H9 (cell line): ENCODE data around the gene PHOSPHO1. TPM values are rescaled to one million over a fixed set of nuclear protein-coding genes. Genes with fewer than 3 reads are reported as not detected.
"Not testable (repeated sequence)": the region's sequence is repeated elsewhere in the genome, so short reads cannot be mapped to it uniquely, and the experiment has no call there.

Experiments
- DNase-seq: peaks from one replicate; pipeline ENCODE4 v3.0.0-alpha.2; 2017
- H2AFZ ChIP-seq: one replicate; pipeline ENCODE4 v1.6.1; 2013; ENCODE audit warnings: mild to moderate bottlenecking, low read length, control low read depth, moderate library complexity
- H2AK5ac ChIP-seq: 2 replicates; pipeline ENCODE4 v1.6.1; 2013; ENCODE audit warnings: low read length, control low read depth, mixed read lengths; ENCODE audit not compliant: insufficient read length
- H2BK120ac ChIP-seq: one replicate; pipeline ENCODE4 v1.6.1; 2013; ENCODE audit warnings: low read depth, mild to moderate bottlenecking, low read length, control low read depth, inconsistent platforms; ENCODE audit not compliant: poor library complexity, severe bottlenecking
- H2BK12ac ChIP-seq: 2 replicates; pipeline ENCODE4 v1.6.1; 2013; ENCODE audit warnings: low read length, control low read depth, mixed read lengths, low read depth; ENCODE audit not compliant: insufficient read length
- H2BK15ac ChIP-seq: 2 replicates; pipeline ENCODE4 v1.6.1; 2013; ENCODE audit warnings: low read depth, low read length, control low read depth
- H2BK20ac ChIP-seq: one replicate; pipeline ENCODE4 v1.6.1; 2013; ENCODE audit warnings: low read depth, mild to moderate bottlenecking, low read length, control low read depth, inconsistent platforms; ENCODE audit not compliant: poor library complexity, severe bottlenecking
- H2BK5ac ChIP-seq: 2 replicates; pipeline ENCODE4 v1.6.1; 2013; ENCODE audit warnings: low read length, control low read depth, mixed read lengths; ENCODE audit not compliant: insufficient read length
- H3K14ac ChIP-seq: 2 replicates; pipeline ENCODE4 v1.6.1; 2013; ENCODE audit warnings: low read length, control low read depth; ENCODE audit not compliant: insufficient read depth
- H3K18ac ChIP-seq: 2 replicates; pipeline ENCODE4 v1.6.1; 2013; ENCODE audit warnings: low read depth, mild to moderate bottlenecking, mixed read lengths, low read length, control low read depth; ENCODE audit not compliant: insufficient read length
- H3K23ac ChIP-seq: 2 replicates; pipeline ENCODE4 v1.6.1; 2013; ENCODE audit warnings: low read length, control low read depth, mixed read lengths, low read depth; ENCODE audit not compliant: insufficient read length
- H3K23me2 ChIP-seq: 2 replicates; pipeline ENCODE4 v1.6.1; 2013; ENCODE audit warnings: low read depth, mild to moderate bottlenecking, mixed read lengths, low read length, control low read depth; ENCODE audit not compliant: insufficient read length, poor library complexity, severe bottlenecking
- H3K27ac ChIP-seq: 2 replicates; pipeline ENCODE4 v1.5.1; 2013; ENCODE audit warnings: low read length, control low read depth, mixed read lengths, low read depth; ENCODE audit not compliant: insufficient read length
- H3K27me3 ChIP-seq: 2 replicates; pipeline ENCODE4 v1.6.1; 2013; ENCODE audit warnings: low read length, control low read depth, inconsistent platforms; ENCODE audit not compliant: insufficient read depth
- H3K4ac ChIP-seq: 2 replicates; pipeline ENCODE4 v1.6.1; 2013; ENCODE audit warnings: low read depth, mild to moderate bottlenecking, control low read depth, inconsistent platforms, low read length, moderate library complexity
- H3K4me1 ChIP-seq: 2 replicates; pipeline ENCODE4 v1.6.1; 2013; ENCODE audit warnings: low read length, control low read depth, inconsistent platforms; ENCODE audit not compliant: insufficient read depth
- H3K4me2 ChIP-seq: 2 replicates; pipeline ENCODE4 v1.6.1; 2013; ENCODE audit warnings: low read length, control low read depth, mixed read lengths; ENCODE audit not compliant: insufficient read length, insufficient read depth
- H3K56ac ChIP-seq: 2 replicates; pipeline ENCODE4 v1.6.1; 2013; ENCODE audit warnings: low read depth, mild to moderate bottlenecking, mixed read lengths, low read length, control low read depth; ENCODE audit not compliant: insufficient read length
- H3K79me1 ChIP-seq: 2 replicates; pipeline ENCODE4 v1.6.1; 2013; ENCODE audit warnings: low read depth, mild to moderate bottlenecking, moderate library complexity, low read length, control low read depth, inconsistent platforms; ENCODE audit not compliant: insufficient read depth, poor library complexity, severe bottlenecking
- H3K79me2 ChIP-seq: 2 replicates; pipeline ENCODE4 v1.6.1; 2013; ENCODE audit warnings: low read length, control low read depth, inconsistent platforms; ENCODE audit not compliant: insufficient read depth
- H3K9ac ChIP-seq: 2 replicates; pipeline ENCODE4 v1.6.1; 2013; ENCODE audit warnings: low read length, control low read depth, mixed read lengths; ENCODE audit not compliant: insufficient read length; ENCODE audit errors: extremely low read depth
- H3K9me3 ChIP-seq: one replicate; pipeline ENCODE4 v1.6.1; 2013; ENCODE audit warnings: low read depth, low read length, inconsistent platforms; ENCODE audit not compliant: control insufficient read depth
- H3T11ph ChIP-seq: one replicate; pipeline ENCODE4 v1.6.1; 2013; ENCODE audit warnings: mild to moderate bottlenecking, low read length, control low read depth, inconsistent platforms
- H4K20me1 ChIP-seq: one replicate; pipeline ENCODE4 v1.6.1; 2013; ENCODE audit not compliant: control insufficient read depth, insufficient read length, insufficient read depth
- H4K5ac ChIP-seq: 2 replicates; pipeline ENCODE4 v1.6.1; 2013; ENCODE audit warnings: low read depth, mild to moderate bottlenecking, mixed read lengths, low read length, control low read depth; ENCODE audit not compliant: insufficient read length
- H4K8ac ChIP-seq: replicated peaks from 2 replicates; pipeline ENCODE4 v1.6.1; 2013; ENCODE audit warnings: low read length, control low read depth, mixed read lengths, low read depth; ENCODE audit not compliant: insufficient read length
- H4K91ac ChIP-seq: 2 replicates; pipeline ENCODE4 v1.6.1; 2013; ENCODE audit warnings: low read depth, mild to moderate bottlenecking, moderate library complexity, mixed read lengths, low read length, control low read depth; ENCODE audit not compliant: insufficient read length
- H3K27ac Mint-ChIP-seq, 3 experiments: 2 replicates in 2 of 3; 3 replicates in 1 of 3; pipeline ENCODE4 v1.8.0; 2020 to 2021; ENCODE audit warnings: mixed read lengths in 3 of 3, mild to moderate bottlenecking in 1 of 3, moderate library complexity in 1 of 3
- H3K27me3 Mint-ChIP-seq: 2 replicates; pipeline ENCODE4 v1.8.0; 2021; ENCODE audit warnings: low read depth, mild to moderate bottlenecking, moderate library complexity, mixed read lengths
- H3K36me3 Mint-ChIP-seq, 3 experiments: 2 replicates in 2 of 3; 3 replicates in 1 of 3; pipeline ENCODE4 v1.8.0; 2020 to 2021; ENCODE audit warnings: low read depth in 3 of 3, mixed read lengths in 3 of 3; ENCODE audit not compliant: insufficient read depth in 1 of 3
- H3K4me1 Mint-ChIP-seq, 2 experiments: 2 replicates each; pipeline ENCODE4 v1.8.0; 2020; ENCODE audit warnings: mixed read lengths in 2 of 2
- H3K4me3 Mint-ChIP-seq, 2 experiments: 2 replicates in 1 of 2; 3 replicates in 1 of 2; pipeline ENCODE4 v1.8.0; 2020 to 2021; ENCODE audit warnings: mild to moderate bottlenecking in 2 of 2, mixed read lengths in 2 of 2, moderate library complexity in 1 of 2
- H3K9me3 Mint-ChIP-seq, 2 experiments: 2 replicates in 1 of 2; 3 replicates in 1 of 2; pipeline ENCODE4 v1.8.0; 2020; ENCODE audit warnings: mild to moderate bottlenecking in 2 of 2, mixed read lengths in 2 of 2, moderate library complexity in 1 of 2
- CTCF ChIP-seq: fragments of 200-600 bp; sonication (generic); conservative IDR thresholded peaks from 3 replicates; pipeline ENCODE4 v1.8.0; 2021; ENCODE audit warnings: antibody characterized with exemption, mild to moderate bottlenecking
- WGBS: extraction: QIAGEN DNeasy Blood & Tissue Kit; methylation state at CpG from one replicate; pipeline ENCODE4 v1.1.7; 2013; ENCODE audit warnings: missing lambda C conversion rate, low lambda C conversion rate, mixed read lengths; ENCODE audit not compliant: insufficient read length; ENCODE audit errors: extremely low coverage; 5-methylcytosine and 5-hydroxymethylcytosine counted together
- total RNA-seq: library from RNA; stranded (reverse); gene quantifications from 2 replicates; pipeline ENCODE4 v1.2.1, GENCODE V29; 2021

The PHOSPHO1 gene
- total RNA-seq, 1 experiment from 2014 or later = 0.63 TPM

DNA sequence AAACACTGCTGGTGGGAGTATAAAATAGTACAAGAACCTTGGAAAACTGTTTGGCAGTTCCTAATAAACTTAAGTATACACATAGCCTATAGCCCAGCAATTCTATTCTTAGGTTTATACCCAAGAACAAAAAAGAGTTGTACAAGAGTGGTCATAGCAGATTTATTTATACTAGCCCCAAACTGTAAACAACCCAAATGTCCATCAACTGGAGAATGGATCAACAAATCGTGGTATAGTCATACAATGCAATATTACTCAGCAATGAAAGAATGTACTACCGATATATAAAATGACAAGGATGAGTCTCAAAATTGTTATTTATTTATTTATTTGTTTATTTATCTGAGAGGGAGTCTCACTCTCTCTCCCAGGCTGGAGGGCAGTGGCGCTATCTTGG, 43.3 kb downstream of the PHOSPHO1 start:
- H3K9me3 Mint-ChIP-seq = peaks cover 25 to 28% of the 10 kb centered on the region in 2 experiments
- Histone ChIP-seq H3K9ac (no peak overlapping the region), H4K91ac (no peak overlapping the region), H2BK15ac (no peak overlapping the region), H2AFZ (no peak overlapping the region), H3K4ac (no peak overlapping the region), H3K4me2 (no peak overlapping the region), H3K14ac (no peak overlapping the region), H2BK5ac (no peak overlapping the region), H2BK20ac (no peak overlapping the region), H3K79me2 (no peaks in the 10 kb centered on the region), H3K23ac (no peak overlapping the region), H3T11ph (no peak overlapping the region), H4K8ac (no peak overlapping the region), H2BK12ac (no peak overlapping the region), H3K23me2 (no peaks in the 10 kb centered on the region), H3K18ac (no peak overlapping the region), H2BK120ac (no peak overlapping the region), H3K4me1 (no peaks in the 10 kb centered on the region), H4K5ac (no peak overlapping the region), H3K27ac (no peak overlapping the region), H3K9me3 (no peaks in the 10 kb centered on the region), H3K27me3 (no peaks in the 10 kb centered on the region), H3K56ac (no peak overlapping the region), H2AK5ac (no peak overlapping the region), H3K79me1 (no peaks in the 10 kb centered on the region), H4K20me1 (no peaks in the 10 kb centered on the region)
- H3K4me3 Mint-ChIP-seq = no peak overlapping the region
- WGBS = no CpG with 5 or more reads among the region's 3 CpGs
- peaks cover 10 to 23% (median 13%) of the 10 kb centered on the region in 3 experiments for H3K36me3 Mint-ChIP-seq
- H3K4me1 Mint-ChIP-seq = peaks cover 3 to 5% of the 10 kb centered on the region in 2 experiments; a peak in 2 of 4 replicates
- DNase-seq = no peak
- no peak for TF ChIP-seq CTCF
- H3K27ac Mint-ChIP-seq = no peak overlapping the region
- H3K27me3 Mint-ChIP-seq = peaks cover 10% of the 10 kb centered on the region

DNA sequence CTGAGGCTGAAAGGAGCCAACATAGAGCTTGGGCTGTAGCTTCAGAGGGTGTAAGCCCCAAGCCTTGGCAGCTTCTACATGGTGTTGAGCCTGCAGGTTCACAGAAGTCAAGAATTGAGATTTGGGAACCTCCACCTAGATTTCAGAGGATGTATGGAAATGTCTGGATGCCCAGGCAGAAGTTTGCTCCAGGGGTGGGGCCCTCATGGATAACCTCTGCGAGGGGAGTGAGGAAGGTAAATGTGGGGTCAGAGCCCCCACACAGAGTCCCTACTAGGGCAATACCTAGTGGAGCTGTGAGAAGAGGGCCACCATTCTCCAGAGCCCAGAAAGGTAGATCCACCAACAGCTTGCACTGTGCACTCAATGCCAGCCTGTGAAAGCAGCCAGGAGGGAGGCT, 45.2 kb downstream of the PHOSPHO1 start:
- H4K5ac ChIP-seq, H3K27ac ChIP-seq, H3K23me2 ChIP-seq, H3K9ac ChIP-seq, H3K4me2 ChIP-seq, H3K56ac ChIP-seq, H3K4me3 Mint-ChIP-seq, H2AFZ ChIP-seq, H2BK5ac ChIP-seq, H3K23ac ChIP-seq, H3K4me1 ChIP-seq, H3K9me3 ChIP-seq, H3K4ac ChIP-seq, H3K27ac Mint-ChIP-seq, H2AK5ac ChIP-seq, H3K4me1 Mint-ChIP-seq, H4K8ac ChIP-seq, H3K27me3 ChIP-seq, H2BK120ac ChIP-seq, H4K20me1 ChIP-seq, H3K18ac ChIP-seq, H3K79me2 ChIP-seq, H4K91ac ChIP-seq, H3K79me1 ChIP-seq, H2BK12ac ChIP-seq, H3K14ac ChIP-seq, H2BK20ac ChIP-seq, H3T11ph ChIP-seq, H2BK15ac ChIP-seq, DNase-seq: not testable (repeated sequence)
- Mint-ChIP-seq H3K36me3 (peaks cover 10 to 23% (median 13%) of the 10 kb centered on the region in 3 experiments), H3K9me3 (peaks cover 25 to 28% of the 10 kb centered on the region in 2 experiments), H3K27me3 (peaks cover 12% of the 10 kb centered on the region)
- no CpG with 5 or more reads among the region's 1 CpG for WGBS
